HG03354 (cell line): Measurements from ENCODE around the gene C4BPB.

Source experiments
- ATAC-seq: cut with Tn5 transposase; IDR thresholded peaks from one replicate; pipeline ENCODE4 v1.9.1; 2021; ENCODE audit warnings: mild to moderate bottlenecking; ENCODE audit not compliant: unreplicated experiment, poor library complexity, severe bottlenecking

The C4BPB gene

GRCh38 chr1:207129053-207129452 lies 40.4 kb downstream of the C4BPB start:
- no peak for ATAC-seq

DNA sequence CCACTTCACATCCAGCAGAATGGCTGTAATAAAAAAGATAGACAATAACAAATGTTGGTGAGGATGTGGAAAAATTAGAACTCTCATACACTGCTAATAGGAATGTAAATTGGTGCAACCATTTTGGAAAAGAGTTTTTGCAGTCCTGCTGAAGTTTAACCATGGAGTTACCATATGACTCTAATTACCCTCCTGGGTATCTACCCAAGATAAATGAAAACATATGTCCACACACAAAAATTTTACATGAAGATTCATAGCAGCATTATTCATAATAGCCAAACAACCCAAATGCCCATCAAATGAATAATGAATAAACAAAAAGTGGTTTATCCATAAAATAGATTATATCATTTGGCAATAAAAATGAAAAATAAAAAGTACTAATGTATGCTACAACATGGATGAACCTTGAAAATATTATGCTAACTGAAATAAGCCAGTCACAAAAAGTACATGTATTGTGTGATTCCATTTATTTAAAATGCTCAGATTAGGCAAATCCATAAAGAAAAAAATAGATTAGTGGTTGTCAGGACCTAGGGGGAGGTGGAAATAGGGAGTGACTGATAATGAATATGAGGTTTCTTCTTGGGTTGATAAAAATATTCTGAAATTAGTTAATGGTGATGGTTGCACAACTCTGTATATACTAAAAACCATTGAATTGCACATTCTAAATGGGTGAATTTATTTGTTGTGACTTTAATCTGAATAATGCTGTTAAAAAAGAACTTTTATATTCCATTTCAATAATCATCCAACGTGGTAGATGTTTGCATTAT lies 41.8 kb downstream of the C4BPB start:
- ATAC-seq, result no peak

- no peak for ATAC-seq
Measured at GRCh38 chr1:207131163-207131562, 42.5 kb downstream of the C4BPB start.

- no peak for ATAC-seq
Measured at GRCh38 chr1:207134581-207134980, 45.9 kb downstream of the C4BPB start.

GRCh38 chr1:207139616-207140015 lies 51.0 kb downstream of the C4BPB start:
- no peak for ATAC-seq

- no peak for ATAC-seq
Measured at GRCh38 chr1:207140536-207140935, 51.9 kb downstream of the C4BPB start.

DNA sequence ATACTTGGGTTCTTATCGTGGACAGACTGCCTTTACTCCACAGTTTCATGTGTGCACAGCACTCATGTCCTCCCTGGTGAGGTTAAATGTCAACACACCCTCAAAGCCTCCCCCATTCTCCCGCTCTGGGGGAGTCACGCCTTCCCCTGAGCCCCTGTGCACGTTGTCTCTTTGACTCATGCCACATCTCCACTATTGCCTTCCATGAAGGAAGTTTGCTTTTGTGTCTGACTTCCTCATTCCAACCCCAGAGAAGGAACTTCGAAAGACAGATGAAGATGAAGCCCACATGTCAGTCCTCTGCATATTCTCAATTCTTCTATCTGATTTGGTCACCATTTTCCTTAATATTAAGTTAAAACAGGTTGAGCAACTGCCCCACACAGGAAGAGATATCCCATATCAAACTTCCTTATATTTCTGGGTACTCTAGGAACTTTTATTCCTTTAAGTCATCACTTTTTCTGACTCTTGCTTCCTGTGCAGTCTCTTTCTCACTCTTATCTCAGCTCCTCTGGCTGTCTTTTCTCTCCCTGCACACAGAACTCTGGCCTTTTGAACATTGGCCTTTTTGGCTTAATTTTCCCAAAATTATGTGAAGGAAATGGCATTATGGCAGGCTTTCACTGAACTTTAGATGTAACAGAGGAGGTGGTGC lies 56.9 kb downstream of the C4BPB start:
- ATAC-seq, result no peak
